HEK293 (cell line): ENCODE results near the gene PC.

Source experiments
- CTCF ChIA-PET: fragments of 350-600 bp; formaldehyde crosslinking; extraction: SDS; loops from one replicate; lab custom pipeline; 2021; ENCODE audit warnings: antibody characterized with exemption; lab: Yijun Ruan, JAX
- POLR2A ChIA-PET: fragments of 300-600 bp; formaldehyde crosslinking; extraction: SDS; loops from one replicate; lab custom pipeline; 2020; ENCODE audit warnings: antibody characterized with exemption, inconsistent platforms; lab: Yijun Ruan, JAX
- H3K27ac ChIP-seq: fragments of 200-500 bp; sonication (Bioruptor generic); 2 replicates; pipeline ENCODE4 v1.5.1; 2014; ENCODE audit warnings: low read depth, low read length, control low read depth, inconsistent platforms; ENCODE audit errors: extremely low read depth
- H3K36me3 ChIP-seq, 2 experiments: fragments of 200-500 bp in 1 of 2; sonication (Bioruptor generic) in 1 of 2; 1 replicate in 1 of 2; 2 replicates in 1 of 2; pipeline ENCODE4 v1.5.1; 2014 to 2017; ENCODE audit warnings: inconsistent platforms in 2 of 2, low read length in 2 of 2; ENCODE audit not compliant: control insufficient read depth in 2 of 2, insufficient read depth in 1 of 2
- H3K4me1 ChIP-seq: fragments of 200-500 bp; sonication (Bioruptor generic); 2 replicates; pipeline ENCODE4 v1.5.1; 2014; ENCODE audit warnings: mild to moderate bottlenecking, low read length, inconsistent platforms; ENCODE audit not compliant: control insufficient read depth, insufficient read depth
- H3K4me3 ChIP-seq: 2 replicates; pipeline ENCODE4 v1.5.1; 2011; ENCODE audit warnings: low read depth, mild to moderate bottlenecking, control low read depth, low read length, moderate library complexity
- H3K9me3 ChIP-seq: fragments of 200-500 bp; sonication (Bioruptor generic); 2 replicates; pipeline ENCODE4 v1.5.1; 2014; ENCODE audit warnings: low read depth, low read length, inconsistent platforms; ENCODE audit not compliant: control insufficient read depth, insufficient read depth
- GLIS1 ChIP-seq: fragments of 450-650 bp; formaldehyde crosslinking; IDR thresholded peaks from 2 replicates; pipeline ENCODE4 v1.5.1; 2016; ENCODE audit warnings: missing biosample characterization, missing genetic modification characterization
- TRIM28 ChIP-seq: IDR thresholded peaks from 2 replicates; pipeline ENCODE4 v1.6.1; 2011; ENCODE audit warnings: low read length, control low read depth, borderline replicate concordance
- YY1 ChIP-seq: fragments of 450-650 bp; formaldehyde crosslinking; IDR thresholded peaks from 2 replicates; pipeline ENCODE4 v1.5.1; 2018; ENCODE audit warnings: missing biosample characterization, missing genetic modification characterization
- ZBTB8A ChIP-seq: fragments of 450-650 bp; formaldehyde crosslinking; IDR thresholded peaks from 2 replicates; pipeline ENCODE4 v1.5.1; 2016; ENCODE audit warnings: missing biosample characterization, missing genetic modification characterization
- ZNF121 ChIP-seq: fragments of 450-650 bp; formaldehyde crosslinking; IDR thresholded peaks from 2 replicates; pipeline ENCODE4 v1.5.1; 2016; ENCODE audit warnings: missing biosample characterization, missing genetic modification characterization
- ZNF138 ChIP-seq: fragments of 450-650 bp; formaldehyde crosslinking; IDR thresholded peaks from 2 replicates; pipeline ENCODE4 v1.5.1; 2016; ENCODE audit warnings: missing biosample characterization, missing genetic modification characterization, borderline replicate concordance
- ZNF24 ChIP-seq: fragments of 450-650 bp; formaldehyde crosslinking; IDR thresholded peaks from 2 replicates; pipeline ENCODE4 v1.5.1; 2016; ENCODE audit warnings: missing biosample characterization, missing genetic modification characterization
- ZNF341 ChIP-seq: fragments of 450-650 bp; formaldehyde crosslinking; IDR thresholded peaks from 2 replicates; pipeline ENCODE4; 2016; ENCODE audit warnings: low read depth, missing biosample characterization, missing genetic modification characterization
- ZNF404 ChIP-seq: fragments of 450-650 bp; formaldehyde crosslinking; IDR thresholded peaks from 2 replicates; pipeline ENCODE4 v1.5.1; 2017; ENCODE audit warnings: missing biosample characterization, missing genetic modification characterization
- ZNF544 ChIP-seq: fragments of 450-650 bp; formaldehyde crosslinking; IDR thresholded peaks from 2 replicates; pipeline ENCODE4 v1.5.0; 2017; ENCODE audit warnings: missing biosample characterization, missing genetic modification characterization
- ZNF629 ChIP-seq: fragments of 450-650 bp; formaldehyde crosslinking; IDR thresholded peaks from 2 replicates; pipeline ENCODE4 v1.5.1; 2017; ENCODE audit warnings: missing biosample characterization, missing genetic modification characterization
- ZNF677 ChIP-seq: fragments of 450-650 bp; IDR thresholded peaks from 2 replicates; pipeline ENCODE4 v1.5.0; 2018; ENCODE audit warnings: missing biosample characterization, mild to moderate bottlenecking, missing genetic modification characterization, moderate library complexity
- TF ChIP-seq, protein P1 (sequence below): fragments of 450-650 bp; formaldehyde crosslinking; IDR thresholded peaks from 2 replicates; pipeline ENCODE4 v1.5.1; 2016; ENCODE audit warnings: missing biosample characterization, missing genetic modification characterization
- TF ChIP-seq, protein P2 (sequence below): fragments of 450-650 bp; formaldehyde crosslinking; IDR thresholded peaks from 2 replicates; pipeline ENCODE4 v1.5.1; 2017; ENCODE audit warnings: missing biosample characterization, missing genetic modification characterization
- TF ChIP-seq, protein P3 (sequence below): fragments of 450-650 bp; formaldehyde crosslinking; IDR thresholded peaks from 2 replicates; pipeline ENCODE4 v1.5.1; 2016; ENCODE audit warnings: missing biosample characterization, missing genetic modification characterization

PC gene

DNA sequence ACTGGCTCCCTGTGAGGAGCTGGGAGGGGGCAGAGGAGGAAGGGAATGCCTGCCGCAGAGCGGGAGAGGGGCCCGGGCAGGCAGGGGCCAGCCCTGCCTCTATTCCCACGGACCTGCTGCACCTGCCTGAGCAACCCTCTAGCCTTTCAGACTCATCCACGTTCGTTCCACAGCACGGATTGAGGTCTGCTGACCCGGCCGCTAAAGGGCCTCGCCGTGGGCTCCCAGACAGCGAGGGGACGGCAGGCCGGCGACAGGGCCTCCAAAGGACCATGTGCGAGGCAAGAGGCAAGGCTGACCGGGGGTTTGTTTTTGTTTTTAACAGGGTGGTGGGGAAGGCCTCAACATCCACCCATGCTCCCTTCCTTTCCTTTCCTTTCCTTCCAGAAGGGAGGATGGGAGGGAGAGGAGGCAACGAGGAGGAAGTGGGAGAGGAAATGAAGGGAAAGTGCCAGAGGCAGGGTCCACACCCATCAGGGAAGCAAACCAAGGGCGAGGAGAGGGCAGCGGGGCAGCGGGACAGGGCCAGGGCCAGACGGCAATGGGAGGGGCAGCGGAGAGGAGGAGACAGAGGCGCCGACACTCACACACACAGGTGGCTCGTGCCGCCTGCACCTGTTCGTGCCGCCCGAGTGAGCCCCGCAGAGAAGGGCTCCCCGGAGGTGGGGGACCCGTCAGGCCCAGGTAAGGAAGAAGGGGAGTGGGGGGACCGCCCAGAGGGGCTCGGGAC lies 93.8 kb downstream of the PC start:
- no peaks in the 10 kb centered on the region for H3K9me3 ChIP-seq
- CTCF ChIA-PET = interaction anchor here (0.6 kb wide), 1 partner anchor 36 kb away, joined by 3 read pairs; no protein-coding TSS in a partner anchor
- H3K27ac ChIP-seq = no peak overlapping the region
- H3K4me1 ChIP-seq = no peaks in the 10 kb centered on the region
- H3K4me3 ChIP-seq = no peak overlapping the region
- no peak for TF ChIP-seq TRIM28
- no peak for TF ChIP-seq ZNF677 (tag by site-specific recombination)
- TF ChIP-seq, protein P1, sequence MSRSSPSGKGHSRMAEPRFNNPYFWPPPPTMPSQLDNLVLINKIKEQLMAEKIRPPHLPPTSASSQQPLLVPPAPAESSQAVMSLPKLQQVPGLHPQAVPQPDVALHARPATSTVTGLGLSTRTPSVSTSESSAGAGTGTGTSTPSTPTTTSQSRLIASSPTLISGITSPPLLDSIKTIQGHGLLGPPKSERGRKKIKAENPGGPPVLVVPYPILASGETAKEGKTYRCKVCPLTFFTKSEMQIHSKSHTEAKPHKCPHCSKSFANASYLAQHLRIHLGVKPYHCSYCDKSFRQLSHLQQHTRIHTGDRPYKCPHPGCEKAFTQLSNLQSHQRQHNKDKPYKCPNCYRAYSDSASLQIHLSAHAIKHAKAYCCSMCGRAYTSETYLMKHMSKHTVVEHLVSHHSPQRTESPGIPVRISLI (tag by site-specific recombination) = no peak
- no peak for TF ChIP-seq ZBTB8A (tag by site-specific recombination)
- no peak for TF ChIP-seq ZNF629 (tag by site-specific recombination)
- no peak for TF ChIP-seq ZNF121 (tag by site-specific recombination)
- no peak for TF ChIP-seq ZNF544
- POLR2A ChIA-PET = interaction anchor here (0.6 kb wide), 1 partner anchor 659 kb away, joined by 4 read pairs; no protein-coding TSS in a partner anchor
- H3K36me3 ChIP-seq = peaks cover 0 to 9% of the 10 kb centered on the region in 2 experiments; a peak in 1 of 3 replicates

- ChIA-PET POLR2A (no interaction called here), CTCF (interaction anchor here (0.6 kb wide), 2 partner anchors 35 to 166 kb away, joined by 3 to 5 read pairs; no protein-coding TSS in a partner anchor)
- TF ChIP-seq, protein P2, sequence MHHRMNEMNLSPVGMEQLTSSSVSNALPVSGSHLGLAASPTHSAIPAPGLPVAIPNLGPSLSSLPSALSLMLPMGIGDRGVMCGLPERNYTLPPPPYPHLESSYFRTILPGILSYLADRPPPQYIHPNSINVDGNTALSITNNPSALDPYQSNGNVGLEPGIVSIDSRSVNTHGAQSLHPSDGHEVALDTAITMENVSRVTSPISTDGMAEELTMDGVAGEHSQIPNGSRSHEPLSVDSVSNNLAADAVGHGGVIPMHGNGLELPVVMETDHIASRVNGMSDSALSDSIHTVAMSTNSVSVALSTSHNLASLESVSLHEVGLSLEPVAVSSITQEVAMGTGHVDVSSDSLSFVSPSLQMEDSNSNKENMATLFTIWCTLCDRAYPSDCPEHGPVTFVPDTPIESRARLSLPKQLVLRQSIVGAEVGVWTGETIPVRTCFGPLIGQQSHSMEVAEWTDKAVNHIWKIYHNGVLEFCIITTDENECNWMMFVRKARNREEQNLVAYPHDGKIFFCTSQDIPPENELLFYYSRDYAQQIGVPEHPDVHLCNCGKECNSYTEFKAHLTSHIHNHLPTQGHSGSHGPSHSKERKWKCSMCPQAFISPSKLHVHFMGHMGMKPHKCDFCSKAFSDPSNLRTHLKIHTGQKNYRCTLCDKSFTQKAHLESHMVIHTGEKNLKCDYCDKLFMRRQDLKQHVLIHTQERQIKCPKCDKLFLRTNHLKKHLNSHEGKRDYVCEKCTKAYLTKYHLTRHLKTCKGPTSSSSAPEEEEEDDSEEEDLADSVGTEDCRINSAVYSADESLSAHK = no peak
- TF ChIP-seq ZNF341 (tag by site-specific recombination) (no peak), ZNF138 (tag by site-specific recombination) (no peak), YY1 (tag by site-specific recombination) (no peak), ZNF404 (no peak), GLIS1 (tag by site-specific recombination) (no peak), ZNF24 (tag by site-specific recombination) (no peak)
- TF ChIP-seq, protein P3, sequence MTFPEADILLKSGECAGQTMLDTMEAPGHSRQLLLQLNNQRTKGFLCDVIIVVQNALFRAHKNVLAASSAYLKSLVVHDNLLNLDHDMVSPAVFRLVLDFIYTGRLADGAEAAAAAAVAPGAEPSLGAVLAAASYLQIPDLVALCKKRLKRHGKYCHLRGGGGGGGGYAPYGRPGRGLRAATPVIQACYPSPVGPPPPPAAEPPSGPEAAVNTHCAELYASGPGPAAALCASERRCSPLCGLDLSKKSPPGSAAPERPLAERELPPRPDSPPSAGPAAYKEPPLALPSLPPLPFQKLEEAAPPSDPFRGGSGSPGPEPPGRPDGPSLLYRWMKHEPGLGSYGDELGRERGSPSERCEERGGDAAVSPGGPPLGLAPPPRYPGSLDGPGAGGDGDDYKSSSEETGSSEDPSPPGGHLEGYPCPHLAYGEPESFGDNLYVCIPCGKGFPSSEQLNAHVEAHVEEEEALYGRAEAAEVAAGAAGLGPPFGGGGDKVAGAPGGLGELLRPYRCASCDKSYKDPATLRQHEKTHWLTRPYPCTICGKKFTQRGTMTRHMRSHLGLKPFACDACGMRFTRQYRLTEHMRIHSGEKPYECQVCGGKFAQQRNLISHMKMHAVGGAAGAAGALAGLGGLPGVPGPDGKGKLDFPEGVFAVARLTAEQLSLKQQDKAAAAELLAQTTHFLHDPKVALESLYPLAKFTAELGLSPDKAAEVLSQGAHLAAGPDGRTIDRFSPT (tag by site-specific recombination) = no peak
Observed at GRCh38 chr11:66863428-66864125, 94.6 kb downstream of the PC start.

More at GRCh38 chr11:66863428-66864125, 94.6 kb downstream of the PC start:
- H3K4me3 ChIP-seq = no peak overlapping the region
- H3K36me3 ChIP-seq = peaks cover 0 to 14% of the 10 kb centered on the region in 2 experiments; a peak in 1 of 3 replicates
- H3K27ac ChIP-seq = no peak overlapping the region
- H3K9me3 ChIP-seq = no peaks in the 10 kb centered on the region
- H3K4me1 ChIP-seq = no peaks in the 10 kb centered on the region
